Gastrocnemius medialis (tissue), 4 donors: ENCODE results near the gene SPATA31D3.
"Not testable (repeated sequence)": the region's sequence is repeated elsewhere in the genome, so short reads cannot be mapped to it uniquely, and the experiment has no call there.

ENCODE experiments used
- CTCF ChIP-seq, 5 experiments: fragments of 450-650 bp in 3 of 5; fragments of 200-600 bp in 2 of 5; sonication (generic) in 2 of 5; IDR thresholded peaks in 4 of 5; conservative IDR thresholded peaks in 1 of 5; 1 replicate in 4 of 5; 2 replicates in 1 of 5; pipeline ENCODE4 v1.5.1; 2016 to 2019; ENCODE audit warnings: antibody characterized with exemption in 5 of 5, mild to moderate bottlenecking in 3 of 5, moderate library complexity in 3 of 5
- POLR2A ChIP-seq, 2 donors: fragments of 450-650 bp; IDR thresholded peaks; one replicate each; pipeline ENCODE4 v1.6.1; 2017; ENCODE audit warnings: antibody characterized with exemption in 2 of 2, mild to moderate bottlenecking in 2 of 2, moderate library complexity in 2 of 2

DNA sequence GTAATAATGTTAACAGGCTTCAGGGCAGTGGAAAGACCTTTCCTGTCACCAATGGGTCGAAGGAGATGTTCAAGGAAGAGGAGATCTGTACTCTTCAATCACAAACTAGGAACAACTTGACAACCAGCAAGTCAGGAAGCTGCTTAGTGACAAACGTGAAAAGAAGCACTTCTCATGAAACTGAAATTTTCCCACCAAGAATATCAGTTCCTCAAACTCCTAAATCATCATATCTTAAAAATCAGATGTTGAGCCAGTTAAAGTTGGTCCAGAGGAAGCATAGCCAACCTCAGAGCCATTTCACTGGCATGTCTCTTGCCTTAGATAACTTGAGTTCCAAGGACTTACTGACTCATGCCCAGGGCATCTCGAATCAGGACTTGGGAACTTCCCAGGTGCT lies 24.8 kb upstream of the SPATA31D3 start:
- TF ChIP-seq CTCF (IDR thresholded peaks at IDR 0.05 in 4 of 5, conservative IDR thresholded peaks at IDR 0.05 in 1 of 5); POLR2A (IDR thresholded peaks at IDR 0.05): not testable (repeated sequence)
